HL-60/S4 (cell line): ENCODE results near the gene ACYP2.
"Not testable (repeated sequence)": the region's sequence is repeated elsewhere in the genome, so short reads cannot be mapped to it uniquely, and the experiment has no call there.

Source experiments
- in situ Hi-C: fragments of 300-500 bp; cut with MboI; formaldehyde crosslinking; loops from 2 replicates; pipeline ENCODE4 v1.14.3; 2022; ENCODE audit warnings: low sequenced_read_pairs

Gene ACYP2

DNA sequence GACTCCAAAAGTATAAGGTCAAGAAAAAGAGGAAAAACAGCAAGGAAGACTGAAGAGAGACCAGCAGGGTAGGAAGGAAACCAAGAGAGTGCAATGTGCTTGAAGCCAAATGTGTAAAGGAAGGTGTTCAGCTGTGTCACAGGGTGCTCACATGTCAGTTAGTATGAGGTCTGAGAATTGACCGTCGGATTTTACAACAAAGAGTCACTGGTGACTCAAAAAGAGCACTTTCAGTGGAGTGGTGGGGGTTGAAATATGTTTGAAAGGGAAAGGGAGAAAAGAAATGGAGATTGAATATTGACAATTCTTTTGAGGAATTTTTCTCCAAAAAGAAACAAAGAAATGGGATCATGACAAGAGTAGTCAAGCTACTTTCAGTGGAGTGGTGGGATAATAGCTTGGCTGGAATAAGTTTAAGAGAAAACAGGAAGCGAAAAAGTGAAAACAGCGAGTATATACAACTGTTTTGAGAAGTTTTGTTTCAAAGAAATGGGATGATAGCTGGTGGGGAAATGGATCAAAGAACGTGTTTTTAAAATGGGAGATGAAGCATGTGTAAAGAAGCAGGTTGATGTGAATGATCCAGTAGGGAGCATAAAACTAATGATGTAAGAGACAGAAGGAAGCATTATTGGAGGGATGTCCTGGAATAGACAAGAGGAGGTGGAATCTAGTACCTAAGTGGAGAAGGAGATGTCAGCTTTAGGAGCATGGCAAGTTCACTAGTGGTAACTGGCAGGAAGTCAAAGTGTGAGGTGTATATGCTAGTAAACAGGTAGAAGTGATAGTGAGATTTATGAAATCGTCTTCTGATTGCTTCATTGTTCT lies 144.2 kb downstream of the ACYP2 start:
- in situ Hi-C loops = no loop called here

DNA sequence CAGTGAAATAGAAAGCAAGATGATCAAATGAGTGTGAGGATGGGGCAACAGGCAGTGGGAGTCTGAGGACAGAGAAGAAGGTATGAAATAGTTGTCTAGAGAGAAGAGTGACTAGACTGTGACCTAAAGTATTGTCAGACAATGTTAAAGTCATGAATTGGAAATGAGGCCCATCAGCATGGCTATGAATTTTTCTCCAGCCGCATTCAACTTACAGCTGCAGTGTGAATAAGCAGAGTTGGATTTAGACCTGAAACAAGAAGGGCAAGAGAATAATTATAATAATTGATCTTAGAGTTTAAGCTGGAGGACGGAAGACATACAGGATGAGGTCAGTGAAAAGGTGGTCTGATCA lies 144.8 kb downstream of the ACYP2 start:
- in situ Hi-C loops = no loop called here

DNA sequence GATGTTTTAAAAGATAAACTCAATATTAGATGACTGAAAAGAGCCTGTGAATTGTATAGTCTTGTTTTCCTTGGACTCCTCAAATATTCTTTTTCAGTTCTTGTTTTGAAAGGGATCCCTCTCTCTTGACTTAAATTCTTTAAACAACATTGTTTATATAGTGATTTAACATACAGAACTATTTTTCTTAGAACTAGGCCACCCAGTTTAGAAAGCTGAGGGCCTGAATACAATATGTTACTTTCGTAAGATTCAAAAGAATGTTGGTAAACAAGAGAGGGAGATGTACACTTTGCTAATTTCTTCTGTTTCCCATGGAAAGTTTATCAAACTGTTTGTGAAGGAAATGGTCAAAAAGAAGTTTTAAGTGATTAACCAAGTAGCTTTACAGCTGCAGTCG lies 146.1 kb downstream of the ACYP2 start:
- in situ Hi-C loops = no loop called here

DNA sequence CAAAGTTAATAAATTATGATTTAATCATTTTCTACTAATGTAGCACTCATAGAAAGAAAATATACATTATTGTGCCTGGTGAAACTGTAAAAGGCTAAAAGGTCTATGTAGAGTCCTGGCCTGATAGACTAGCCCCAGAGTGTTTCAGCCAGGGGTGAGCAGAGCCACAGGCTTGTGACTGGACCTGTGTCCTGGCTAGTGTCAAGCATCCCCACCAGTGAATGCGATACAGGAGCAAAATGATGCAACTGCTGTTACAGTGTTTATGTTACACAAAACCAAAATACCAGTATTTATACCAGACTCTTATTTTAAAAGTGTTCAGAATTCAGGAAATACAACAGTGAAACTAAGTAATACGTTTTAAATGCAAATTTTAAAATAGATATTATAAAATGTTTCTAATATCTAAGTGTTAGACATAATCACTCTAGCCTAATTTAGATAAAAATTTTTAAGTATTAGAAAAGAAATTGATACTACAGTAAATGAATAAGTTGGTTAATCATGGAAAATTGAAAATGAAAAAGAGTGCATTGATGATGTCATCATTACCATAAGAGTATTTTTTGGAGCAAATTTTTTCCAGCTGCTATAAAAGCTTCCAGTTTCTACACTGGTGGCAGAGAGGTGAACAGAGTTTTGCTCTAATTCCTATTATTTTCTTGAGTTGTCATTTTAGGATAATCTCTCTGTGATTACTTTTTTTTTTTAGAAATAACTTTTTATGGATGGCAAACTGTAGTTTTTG lies 146.8 kb downstream of the ACYP2 start:
- in situ Hi-C loops = no loop called here

DNA sequence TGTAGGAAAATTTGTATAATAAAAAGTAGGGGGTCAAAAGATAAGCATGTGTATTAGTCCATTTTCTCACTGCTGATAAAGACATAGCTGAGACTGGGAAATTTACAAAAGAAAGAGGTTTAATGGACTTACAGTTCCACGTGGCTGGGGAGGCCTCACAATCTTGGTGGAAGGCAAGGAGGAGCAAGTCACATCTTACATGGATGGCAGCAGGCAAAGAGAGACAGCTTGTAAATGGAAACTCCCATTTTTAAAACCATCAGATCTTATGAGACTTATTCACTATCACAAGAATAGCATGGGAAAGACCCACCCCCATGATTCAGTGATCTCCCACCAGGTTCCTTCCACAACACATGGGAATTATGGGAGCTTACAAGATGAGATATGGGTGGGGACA lies 149.7 kb downstream of the ACYP2 start:
- in situ Hi-C loops = not testable (repeated sequence)

DNA sequence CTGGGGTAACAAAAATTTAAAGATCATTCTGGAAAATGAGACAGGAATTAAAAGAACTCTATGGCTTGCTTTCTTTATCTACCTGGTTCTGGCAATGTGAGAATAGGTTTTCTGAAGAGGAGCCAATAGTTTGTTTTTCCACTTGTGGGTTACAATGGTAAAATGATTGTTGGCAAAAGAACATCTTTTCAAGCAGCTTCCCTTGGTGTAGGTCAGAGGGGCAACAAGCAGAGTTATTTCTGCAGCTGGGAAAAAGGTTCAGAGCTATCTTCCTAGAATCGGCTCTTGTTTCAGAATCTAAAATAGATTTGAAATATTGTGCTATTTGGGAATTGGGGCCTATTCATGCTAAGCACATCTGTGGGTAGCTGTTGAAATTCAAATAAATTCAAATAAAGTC lies 152.2 kb downstream of the ACYP2 start:
- in situ Hi-C loops = no loop called here

DNA sequence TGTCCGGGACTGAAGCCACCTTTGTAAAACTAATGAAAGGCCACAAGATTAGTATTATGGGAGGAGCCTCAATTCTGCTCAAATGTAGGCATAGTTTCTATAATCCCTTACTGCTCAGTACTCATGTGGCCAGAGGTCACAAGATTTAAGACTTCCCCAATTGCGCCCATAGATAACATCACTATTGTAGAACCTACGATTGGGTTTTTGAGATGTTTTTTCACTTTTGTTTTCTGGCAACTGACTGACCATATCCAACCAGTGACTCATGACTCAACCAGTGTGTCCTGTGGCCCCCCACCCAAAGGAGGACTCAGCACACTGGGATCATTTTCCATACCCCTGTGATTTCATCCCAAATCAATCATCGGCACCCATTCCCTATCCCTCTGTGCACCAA lies 155.8 kb downstream of the ACYP2 start:
- in situ Hi-C loops = no loop called here

DNA sequence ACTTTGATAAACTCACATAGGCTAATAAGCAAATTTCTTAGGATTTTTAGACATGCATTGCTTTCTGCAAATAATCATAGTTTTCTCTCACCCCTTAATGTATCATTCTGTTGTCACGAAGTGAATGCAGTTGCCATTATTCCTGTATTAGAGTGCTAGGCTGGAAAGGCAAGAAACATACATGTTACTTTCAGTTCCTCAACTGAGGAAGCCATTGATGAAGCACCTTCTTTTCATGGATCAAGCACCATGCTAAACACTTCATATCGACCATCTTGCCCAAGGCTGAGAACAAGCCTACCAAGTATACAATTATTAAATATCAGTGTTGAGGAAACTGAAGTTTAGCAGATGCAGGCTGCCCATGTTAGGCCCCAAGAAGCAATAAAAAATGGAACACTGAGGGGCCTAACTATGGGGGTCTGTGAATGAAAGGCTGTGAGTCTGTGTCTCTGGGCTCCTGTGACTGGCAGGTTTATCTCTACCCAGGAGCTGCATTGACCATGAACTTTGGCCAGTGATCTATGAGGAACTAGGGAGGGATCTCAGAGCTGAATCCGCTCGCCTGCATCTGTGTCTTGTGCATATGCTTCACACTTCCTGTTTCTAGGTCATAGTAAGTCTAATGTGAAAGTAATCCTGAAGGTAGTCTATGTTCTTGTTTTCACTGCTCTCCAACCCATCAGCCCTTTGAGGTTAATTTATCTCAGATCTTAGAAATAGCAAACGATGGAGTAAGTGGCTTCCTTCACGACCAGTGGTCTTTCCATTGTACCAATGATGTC lies 156.6 kb downstream of the ACYP2 start:
- in situ Hi-C loops = no loop called here

DNA sequence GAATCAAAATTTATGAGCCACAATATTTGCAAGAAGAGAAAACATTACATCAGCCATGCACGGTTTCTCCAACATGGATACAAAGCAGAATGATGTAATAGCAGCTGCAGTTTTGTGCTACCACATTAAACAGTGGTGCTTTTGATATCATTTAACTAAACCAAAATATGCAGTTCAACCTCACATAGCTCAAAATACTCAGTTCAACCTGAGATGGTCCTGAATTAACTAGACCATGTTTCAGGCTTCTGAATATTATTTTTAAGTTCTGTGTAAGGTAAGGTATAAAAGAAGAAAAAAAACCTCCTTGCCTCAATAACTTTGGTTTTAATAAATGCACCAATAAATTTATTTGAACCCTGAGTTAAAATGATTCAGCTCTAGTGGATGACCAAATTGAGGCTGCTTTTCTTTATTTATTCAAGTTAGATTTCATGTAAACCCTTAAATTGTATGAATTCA lies 159.4 kb downstream of the ACYP2 start:
- in situ Hi-C loops = no loop called here

DNA sequence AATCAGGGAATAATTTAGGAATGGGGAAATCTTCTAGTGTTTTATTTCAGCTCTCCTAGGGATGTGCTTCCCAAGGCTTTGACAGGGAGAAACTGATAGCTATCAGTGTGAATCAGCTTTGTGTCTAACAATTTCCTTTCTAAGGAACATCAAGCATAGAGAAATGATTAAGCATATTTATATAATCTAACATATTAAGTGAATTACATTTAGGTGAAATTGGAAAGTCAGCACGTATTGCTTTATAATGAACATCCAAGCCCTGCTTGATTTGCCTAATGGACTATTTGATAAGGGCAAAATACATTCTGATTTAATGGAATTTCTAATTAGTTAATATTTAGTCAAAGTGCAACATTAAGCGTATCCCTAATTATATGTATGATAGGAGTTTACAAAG lies 160.1 kb downstream of the ACYP2 start:
- in situ Hi-C loops = no loop called here

DNA sequence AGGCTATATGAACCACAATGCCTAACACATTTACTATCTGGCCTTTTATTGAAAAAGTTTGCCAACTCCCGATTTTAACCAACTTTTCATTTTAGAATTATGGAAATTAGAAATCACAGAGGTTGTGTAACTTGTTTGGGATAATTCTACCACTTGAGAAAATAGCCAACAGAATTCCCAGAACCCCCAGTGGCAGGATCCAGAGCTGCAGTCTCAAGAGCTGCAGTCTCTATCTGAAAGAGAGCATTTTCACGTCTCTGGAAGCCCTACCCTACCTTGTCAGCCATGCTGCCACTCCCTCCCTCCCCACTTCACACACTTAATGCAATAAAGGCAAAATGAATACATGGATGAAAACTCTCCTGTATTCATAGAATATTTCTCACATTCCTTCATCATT lies 164.0 kb downstream of the ACYP2 start:
- in situ Hi-C loops = no loop called here

DNA sequence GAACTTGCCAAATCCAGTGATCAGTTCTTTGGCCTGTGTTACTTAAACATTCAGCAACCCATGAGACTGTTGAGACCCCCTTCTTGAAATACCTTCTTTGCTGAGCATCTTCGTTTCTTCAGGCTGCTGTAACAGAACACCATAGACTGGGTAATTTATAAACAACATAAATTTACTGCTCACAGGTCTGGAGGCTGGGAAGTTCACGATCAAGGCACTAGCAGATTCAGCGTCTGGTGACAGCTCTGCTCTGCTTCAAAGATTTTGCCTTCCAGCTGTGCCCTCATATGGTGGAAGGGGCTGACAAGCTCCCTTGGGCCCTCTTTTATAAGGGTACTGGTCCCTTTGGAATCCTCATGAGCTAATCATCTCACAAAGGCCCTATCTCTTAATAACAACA lies 169.4 kb downstream of the ACYP2 start:
- in situ Hi-C loops = no loop called here

DNA sequence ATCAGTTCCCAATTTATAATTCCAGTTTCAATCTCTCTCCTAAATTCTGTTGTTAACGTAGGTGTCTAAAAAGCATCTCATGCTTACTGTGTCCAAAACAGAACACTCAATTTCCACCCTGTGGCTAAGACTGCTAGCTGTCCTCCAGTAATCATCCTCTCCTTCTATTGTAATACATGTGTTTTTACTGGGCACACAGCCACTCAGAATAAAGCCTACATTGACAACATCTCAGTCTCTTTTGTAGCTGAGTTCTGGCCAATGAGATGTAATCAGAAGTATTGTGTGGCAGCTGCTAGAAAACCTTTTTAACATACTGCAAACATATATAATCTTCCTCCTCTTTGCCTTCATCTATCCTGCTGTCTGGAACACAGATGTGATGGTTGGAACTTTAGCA lies 170.0 kb downstream of the ACYP2 start:
- in situ Hi-C loops = no loop called here

DNA sequence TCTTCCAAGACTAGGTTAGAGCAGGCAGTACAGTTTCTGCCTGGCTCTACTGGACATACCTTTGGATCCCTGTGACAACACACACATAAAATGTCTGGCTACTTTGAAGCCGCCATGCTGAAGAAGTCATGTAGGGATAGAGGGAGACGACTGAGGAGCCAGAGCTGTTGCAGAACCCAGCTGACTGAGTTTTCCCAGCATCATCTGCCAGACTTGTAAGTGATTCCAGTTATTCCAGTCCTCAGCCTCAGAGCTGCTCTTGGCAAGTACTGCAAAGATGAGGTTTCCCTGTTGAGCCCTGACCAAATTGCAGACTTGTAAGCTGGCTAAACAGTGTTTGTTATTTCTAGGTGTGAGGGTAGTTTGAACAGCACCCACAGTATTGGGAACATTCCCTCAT lies 172.1 kb downstream of the ACYP2 start:
- in situ Hi-C loops = no loop called here

DNA sequence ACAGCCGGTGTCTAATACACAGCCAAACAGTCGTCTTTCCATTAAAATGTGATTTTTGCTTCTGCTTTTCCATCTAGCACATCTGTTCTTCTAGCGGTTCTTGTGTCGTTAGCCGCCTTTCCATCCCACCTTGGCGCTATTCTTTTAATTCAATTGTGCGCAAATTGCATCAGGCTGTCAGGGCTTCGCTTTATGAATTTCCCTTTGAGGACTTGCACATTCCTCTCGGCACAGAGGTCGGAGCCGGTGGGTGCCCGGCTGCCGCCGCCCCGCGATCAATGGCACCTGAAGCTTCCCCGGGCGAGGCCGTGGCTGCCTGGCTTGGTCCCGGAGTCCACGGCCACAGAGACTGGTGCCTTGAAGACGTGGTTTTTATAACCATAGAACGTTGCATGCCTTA lies 174.5 kb downstream of the ACYP2 start:
- in situ Hi-C loops = no loop called here

DNA sequence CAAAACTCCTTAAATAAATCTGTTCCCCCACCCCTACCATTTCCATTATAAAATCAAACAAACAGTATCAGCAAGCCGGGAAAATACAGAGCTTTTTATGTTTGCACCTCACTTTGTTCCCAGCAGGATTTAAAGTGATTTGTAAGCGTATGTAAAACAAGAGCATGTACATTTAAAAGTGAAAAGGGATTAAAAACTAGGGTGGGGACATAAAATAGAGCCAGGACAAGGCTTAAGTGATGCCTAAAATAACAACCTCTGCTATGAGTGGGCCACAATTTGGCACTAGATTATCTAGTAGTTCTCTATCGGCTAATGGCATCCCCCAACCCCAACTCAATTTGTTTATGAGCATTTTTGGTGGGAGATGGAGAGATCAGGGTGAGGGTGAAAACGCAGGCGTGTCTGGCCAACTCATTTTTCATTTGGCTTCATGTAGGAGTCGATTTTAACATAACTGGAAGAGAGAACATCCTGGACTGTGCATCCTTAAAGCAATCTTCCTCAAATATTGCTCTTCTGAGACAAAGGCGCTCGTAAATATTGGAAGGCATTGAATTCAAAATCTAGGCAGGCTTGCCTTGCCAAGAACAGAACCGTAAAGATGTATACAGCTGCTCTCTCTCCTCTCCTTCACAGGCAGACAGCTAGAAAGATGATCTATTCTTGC lies 175.1 kb downstream of the ACYP2 start:
- in situ Hi-C loops = no loop called here

DNA sequence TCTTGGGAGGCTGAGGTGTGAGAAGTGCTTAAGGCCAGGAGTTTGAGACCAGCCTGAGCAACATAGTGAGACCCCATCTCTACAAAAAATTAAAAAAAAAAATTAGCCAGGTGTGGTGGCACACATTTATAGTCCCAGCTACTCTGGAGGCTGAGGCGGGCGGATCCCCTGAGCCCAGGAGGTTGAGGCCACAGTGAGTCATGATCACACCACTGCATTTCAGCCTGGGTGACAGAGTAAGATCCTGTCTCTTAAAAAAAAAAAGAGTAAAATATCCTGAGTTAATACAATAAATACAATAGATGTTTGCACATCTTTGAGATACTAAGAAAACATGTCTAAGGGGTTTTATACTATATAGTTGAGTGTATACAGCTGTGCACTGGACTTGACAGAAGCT lies 179.2 kb downstream of the ACYP2 start:
- in situ Hi-C loops = not testable (repeated sequence)

DNA sequence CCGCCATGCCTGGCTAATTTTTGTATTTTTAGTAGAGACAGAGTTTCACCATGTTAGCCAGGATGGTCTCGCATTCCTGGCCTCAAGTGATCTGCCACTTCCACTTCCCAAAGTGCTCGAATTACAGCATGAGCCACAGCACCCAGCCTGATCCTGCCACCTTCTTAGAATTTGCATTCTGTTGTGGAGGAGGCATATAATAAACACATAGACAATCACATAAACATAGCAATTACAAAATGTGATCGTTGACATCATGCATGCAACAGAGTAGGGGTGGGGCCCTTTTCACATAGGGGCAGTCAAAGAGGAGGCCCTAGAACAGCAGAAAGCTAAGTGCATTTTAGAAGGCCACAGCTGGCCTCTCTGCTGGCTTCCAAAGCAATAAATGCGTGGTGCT lies 180.5 kb downstream of the ACYP2 start:
- in situ Hi-C loops = no loop called here

DNA sequence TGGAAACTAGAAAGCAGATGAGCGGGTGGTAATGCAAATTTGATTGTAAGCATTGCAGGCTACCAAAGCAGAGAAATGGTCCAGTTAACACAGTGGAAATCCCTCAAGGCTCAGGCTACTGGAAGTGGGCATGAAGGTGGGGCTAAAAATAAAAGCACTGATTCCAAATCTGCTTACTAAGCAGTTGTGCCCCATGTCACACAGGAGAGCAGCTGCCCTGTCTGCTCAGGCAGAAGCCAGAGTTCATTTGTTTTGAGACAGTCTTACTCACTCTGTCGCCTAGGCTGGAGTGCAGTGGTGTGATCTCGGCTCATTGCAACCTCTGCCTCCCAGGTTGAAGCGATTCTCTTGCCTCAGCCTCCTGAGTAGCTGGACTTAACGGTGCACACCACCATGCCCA lies 183.1 kb downstream of the ACYP2 start:
- in situ Hi-C loops = no loop called here

DNA sequence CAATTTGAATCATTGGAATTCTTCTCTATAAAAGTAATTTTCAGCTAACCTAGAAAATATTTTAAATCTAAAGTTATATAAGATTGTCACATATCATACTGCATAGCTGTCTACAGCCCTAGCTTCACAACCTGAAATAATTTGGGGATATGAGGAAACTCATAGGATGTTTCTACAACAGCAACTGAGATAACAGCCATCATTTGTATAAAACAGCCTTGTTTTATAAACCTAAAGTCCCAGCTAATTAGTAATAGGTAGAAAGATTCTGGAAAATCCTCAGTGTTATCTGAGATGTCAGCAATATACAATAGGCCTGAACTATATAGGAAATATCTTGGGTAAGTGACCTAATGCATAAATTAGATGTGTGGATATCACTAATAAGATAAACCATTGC lies 188.2 kb downstream of the ACYP2 start:
- in situ Hi-C loops = no loop called here

DNA sequence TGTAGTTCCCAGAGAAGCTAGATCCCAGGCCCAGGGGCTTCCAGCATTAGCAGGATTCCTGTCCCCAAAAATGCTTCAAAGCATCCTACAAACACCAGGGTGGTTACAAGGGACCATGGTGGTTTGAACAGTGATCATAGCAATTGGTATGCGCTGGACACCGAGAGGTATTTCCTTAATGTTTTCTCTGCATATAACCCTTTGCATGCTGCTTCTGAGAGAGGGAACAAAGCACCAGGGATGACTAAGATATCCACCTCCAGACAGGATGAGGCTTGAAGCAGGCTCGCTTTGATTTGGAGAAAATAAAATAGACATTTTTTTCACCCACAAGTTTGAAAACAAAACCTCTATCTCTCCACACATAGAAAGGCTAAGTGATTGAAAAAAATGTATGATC lies 191.1 kb downstream of the ACYP2 start:
- in situ Hi-C loops = no loop called here
